ENCODE results near the gene AGMO. TPM values are rescaled to one million over a fixed set of nuclear protein-coding genes. Genes with fewer than 3 reads are reported as not detected.
A peak's percentile ranks its signal among the peaks of the same experiment; 100 is the strongest.
"Not testable (repeated sequence)": the region's sequence is repeated elsewhere in the genome, so short reads cannot be mapped to it uniquely, and the experiment has no call there.

AGMO gene
- total and polyA plus RNA-seq, 2 donors from 2014 or later = 1.4 to 4.5 TPM

- Histone ChIP-seq H3K9me3 (ENCODE audit: control insufficient read depth in 2 of 3, insufficient read depth in 1 of 3, low read length in 3 of 3) (no peaks in the 10 kb centered on the region), H3K36me3 (ENCODE audit: control insufficient read depth in 2 of 3, insufficient read depth in 3 of 3, low read length in 3 of 3) (no peaks in the 10 kb centered on the region), H3K9ac (ENCODE audit: low read length in 3 of 3) (no peak overlapping the region), H3K4me1 (ENCODE audit: control insufficient read depth in 2 of 3, insufficient read depth in 2 of 3, low read depth in 1 of 3, low read length in 3 of 3) (no peaks in the 10 kb centered on the region), H3K4me3 (ENCODE audit: low read length in 3 of 3) (no peak overlapping the region), H3K27me3 (ENCODE audit: control insufficient read depth, insufficient read depth, low read length) (no peaks in the 10 kb centered on the region), H3K27ac (ENCODE audit: low read depth in 2 of 2, low read length in 2 of 2) (no peak overlapping the region)
- DNase-seq = peak in 2 of 5 donors; percentile 49 to 72
- intact Hi-C loops (cut with DNase I) = no loop called here
- FAIRE-seq = peak; percentile 88
- peak; percentile 49 for TF ChIP-seq CTCF (IDR thresholded peaks at IDR 0.05; ENCODE audit: borderline replicate concordance, extremely low read depth, insufficient read depth)
Observed at GRCh38 chr7:15305002-15305600, 256.7 kb downstream of the AGMO start.

- Histone ChIP-seq H3K9ac (ENCODE audit: low read length in 3 of 3) (no peak overlapping the region), H3K4me3 (ENCODE audit: low read length in 3 of 3) (no peak overlapping the region), H3K27me3 (ENCODE audit: control insufficient read depth, insufficient read depth, low read length) (no peaks in the 10 kb centered on the region), H3K27ac (ENCODE audit: low read depth in 2 of 2, low read length in 2 of 2) (no peak overlapping the region), H3K9me3 (ENCODE audit: control insufficient read depth in 2 of 3, insufficient read depth in 1 of 3, low read length in 3 of 3) (no peaks in the 10 kb centered on the region), H3K4me1 (ENCODE audit: control insufficient read depth in 2 of 3, insufficient read depth in 2 of 3, low read depth in 1 of 3, low read length in 3 of 3) (no peaks in the 10 kb centered on the region), H3K36me3 (ENCODE audit: control insufficient read depth in 2 of 3, insufficient read depth in 3 of 3, low read length in 3 of 3) (no peaks in the 10 kb centered on the region)
- FAIRE-seq = no peak
- DNase-seq = no peak
- intact Hi-C loops (cut with DNase I) = no loop called here
- no peak for TF ChIP-seq CTCF (IDR thresholded peaks at IDR 0.05; ENCODE audit: borderline replicate concordance, extremely low read depth, insufficient read depth)
Observed at GRCh38 chr7:15303357-15303756, 258.5 kb downstream of the AGMO start.

- H3K4me3 ChIP-seq (ENCODE audit: low read length in 3 of 3); H3K27me3 ChIP-seq (ENCODE audit: control insufficient read depth, insufficient read depth, low read length); H3K27ac ChIP-seq (ENCODE audit: low read depth in 2 of 2, low read length in 2 of 2); FAIRE-seq; H3K9me3 ChIP-seq (ENCODE audit: control insufficient read depth in 2 of 3, insufficient read depth in 1 of 3, low read length in 3 of 3); DNase-seq; intact Hi-C loops (cut with DNase I); H3K4me1 ChIP-seq (ENCODE audit: control insufficient read depth in 2 of 3, insufficient read depth in 2 of 3, low read depth in 1 of 3, low read length in 3 of 3); H3K9ac ChIP-seq (ENCODE audit: low read length in 3 of 3); H3K36me3 ChIP-seq (ENCODE audit: control insufficient read depth in 2 of 3, insufficient read depth in 3 of 3, low read length in 3 of 3): not testable (repeated sequence)
Observed at GRCh38 chr7:15300986-15301385, 260.8 kb downstream of the AGMO start.

- Histone ChIP-seq H3K9ac (ENCODE audit: low read length in 3 of 3) (no peak overlapping the region), H3K27me3 (ENCODE audit: control insufficient read depth, insufficient read depth, low read length) (no peaks in the 10 kb centered on the region), H3K4me3 (ENCODE audit: low read length in 3 of 3) (no peak overlapping the region), H3K36me3 (ENCODE audit: control insufficient read depth in 2 of 3, insufficient read depth in 3 of 3, low read length in 3 of 3) (no peaks in the 10 kb centered on the region), H3K27ac (ENCODE audit: low read depth in 2 of 2, low read length in 2 of 2) (no peak overlapping the region), H3K9me3 (ENCODE audit: control insufficient read depth in 2 of 3, insufficient read depth in 1 of 3, low read length in 3 of 3) (no peaks in the 10 kb centered on the region), H3K4me1 (ENCODE audit: control insufficient read depth in 2 of 3, insufficient read depth in 2 of 3, low read depth in 1 of 3, low read length in 3 of 3) (no peaks in the 10 kb centered on the region)
- DNase-seq = no peak
- FAIRE-seq = no peak
- intact Hi-C loops (cut with DNase I) = no loop called here
- TF ChIP-seq CTCF (IDR thresholded peaks at IDR 0.05; ENCODE audit: borderline replicate concordance, extremely low read depth, insufficient read depth) = no peak
Observed at GRCh38 chr7:15292138-15292537, 269.7 kb downstream of the AGMO start.

Data from kidney (tissue), 14 donors.